ENCODE results near the gene TBC1D3B.
"Not testable (repeated sequence)": the region's sequence is repeated elsewhere in the genome, so short reads cannot be mapped to it uniquely, and the experiment has no call there.

Gene TBC1D3B

GRCh38 chr17:36168836-36169235, 7.6 kb downstream of the TBC1D3B start:
- not testable (repeated sequence) for DNase-seq

- DNase-seq = no peak
Measured at GRCh38 chr17:36153895-36154610, 22.4 kb downstream of the TBC1D3B start.

GRCh38 chr17:36152639-36153120, 23.8 kb downstream of the TBC1D3B start:
- DNase-seq = no peak

GRCh38 chr17:36151891-36152638, 24.4 kb downstream of the TBC1D3B start:
- DNase-seq = no peak

- no peak for DNase-seq
Measured at GRCh38 chr17:36149296-36149820, 27.1 kb downstream of the TBC1D3B start.

- peak; percentile 63 for DNase-seq
Measured at GRCh38 chr17:36148559-36149295, 27.7 kb downstream of the TBC1D3B start.

- DNase-seq = no peak
Measured at GRCh38 chr17:36147601-36148000, 28.8 kb downstream of the TBC1D3B start.

- DNase-seq = no peak
Measured at GRCh38 chr17:36144981-36145729, 31.3 kb downstream of the TBC1D3B start.

GRCh38 chr17:36144014-36144413, 32.4 kb downstream of the TBC1D3B start:
- DNase-seq = no peak

- DNase-seq = no peak
Measured at GRCh38 chr17:36142806-36143205, 33.6 kb downstream of the TBC1D3B start.

- DNase-seq = no peak
Measured at GRCh38 chr17:36142235-36142634, 34.2 kb downstream of the TBC1D3B start.

GRCh38 chr17:36136439-36136838, 40.0 kb downstream of the TBC1D3B start:
- no peak for DNase-seq

- no peak for DNase-seq
Measured at GRCh38 chr17:36136036-36136435, 40.4 kb downstream of the TBC1D3B start.

- no peak for DNase-seq
Measured at GRCh38 chr17:36135465-36135864, 41.0 kb downstream of the TBC1D3B start.

- no peak for DNase-seq
Measured at GRCh38 chr17:36133602-36134236, 42.7 kb downstream of the TBC1D3B start.

GRCh38 chr17:36132421-36132831, 44.0 kb downstream of the TBC1D3B start:
- no peak for DNase-seq

- no peak for DNase-seq
Measured at GRCh38 chr17:36131931-36132330, 44.5 kb downstream of the TBC1D3B start.

GRCh38 chr17:36131421-36131820, 45.0 kb downstream of the TBC1D3B start:
- DNase-seq = no peak

- DNase-seq = no peak
Measured at GRCh38 chr17:36130346-36130745, 46.1 kb downstream of the TBC1D3B start.

- no peak for DNase-seq
Measured at GRCh38 chr17:36129616-36130015, 46.8 kb downstream of the TBC1D3B start.

- no peak for DNase-seq
Measured at GRCh38 chr17:36128411-36128978, 47.9 kb downstream of the TBC1D3B start.

GRCh38 chr17:36127911-36128310, 48.5 kb downstream of the TBC1D3B start:
- DNase-seq = no peak
